A549 (cell line): ENCODE measurements around the gene ARL10. TPM values are rescaled to one million over a fixed set of nuclear protein-coding genes. Genes with fewer than 3 reads are reported as not detected.

Source experiments
- ATAC-seq, 2 experiments: fragments of 200-7000 bp in 1 of 2; fragments of >200 bp in 1 of 2; cut with Nextera tagmentation in 1 of 2; cut with Tn5 transposase in 1 of 2; 3 replicates each; pipeline versions ENCODE4 v1.8.0 to v1.9.1; 2018 to 2020; ENCODE audit warnings: mild to moderate bottlenecking in 1 of 2, moderate library complexity in 1 of 2
- CTCF ChIA-PET: fragments of 300-600 bp; sonication (Branson Sonifier 250); formaldehyde crosslinking; extraction: SDS; loops from one replicate; lab custom pipeline; 2021; ENCODE audit warnings: antibody characterized with exemption, inconsistent platforms; lab: Yijun Ruan, JAX
- POLR2A ChIA-PET: fragments of 350-600 bp; formaldehyde crosslinking; extraction: SDS; loops from one replicate; lab custom pipeline; 2021; ENCODE audit warnings: antibody characterized with exemption, inconsistent platforms; lab: Yijun Ruan, JAX
- DNase-seq, 2 experiments: peaks; one replicate each; pipeline versions ENCODE4 v3.0.0 to v3.0.0-alpha.2; 2011 to 2016; ENCODE audit warnings: low read depth in 1 of 2, low spot score in 1 of 2
- FAIRE-seq: peaks from 2 replicates; lab custom pipeline; 2011; peaks lifted over from hg19 to GRCh38; lab: Jason Lieb, UNC
- H3K27ac ChIP-seq, 2 experiments: fragments of >200 bp; sonication (Bioruptor Twin); formaldehyde crosslinking; 3 replicates each; pipeline ENCODE4 v1.5.1; 2016 to 2017
- H3K4me1 ChIP-seq: fragments of >200 bp; sonication (Bioruptor Twin); formaldehyde crosslinking; 3 replicates; pipeline ENCODE4 v1.6.1; 2016
- H3K4me2 ChIP-seq: fragments of >200 bp; sonication (Bioruptor Twin); formaldehyde crosslinking; 3 replicates; pipeline ENCODE4 v1.6.1; 2016
- H3K4me3 ChIP-seq: fragments of >200 bp; sonication (Bioruptor Twin); formaldehyde crosslinking; 3 replicates; pipeline ENCODE4 v1.5.1; 2016
- H3K9me3 ChIP-seq: fragments of >200 bp; sonication (Bioruptor Twin); formaldehyde crosslinking; 3 replicates; pipeline ENCODE4 v1.6.1; 2016
- CBX2 ChIP-seq: fragments of 200-600 bp; sonication (generic); IDR thresholded peaks from 2 replicates; pipeline ENCODE4 v1.6.1; 2016; ENCODE audit warnings: low read depth, mild to moderate bottlenecking, borderline replicate concordance
- CBX8 ChIP-seq: fragments of 200-600 bp; sonication (generic); IDR thresholded peaks from 2 replicates; pipeline ENCODE4 v1.6.1; 2016
- CHD2 ChIP-seq: fragments of 150-350 bp; IDR thresholded peaks from 2 replicates; pipeline ENCODE4 v1.6.1; 2014; ENCODE audit warnings: low read length; ENCODE audit not compliant: partially characterized antibody
- ESRRA ChIP-seq: fragments of 150-350 bp; IDR thresholded peaks from 2 replicates; pipeline ENCODE4 v1.6.1; 2014; ENCODE audit warnings: mild to moderate bottlenecking, low read length, borderline replicate concordance
- HDAC2 ChIP-seq: fragments of 200-600 bp; sonication (generic); IDR thresholded peaks from 2 replicates; pipeline ENCODE4 v1.6.1; 2016
- HEYL ChIP-seq: fragments of 250-450 bp; sonication (Bioruptor Pico); IDR thresholded peaks from 2 replicates; pipeline ENCODE4 v1.8.0; 2021; ENCODE audit warnings: mild to moderate bottlenecking, moderate library complexity
- HOXB13 ChIP-seq: fragments of 250-450 bp; sonication (Bioruptor Pico); IDR thresholded peaks from 2 replicates; pipeline ENCODE4 v1.5.0; 2020; ENCODE audit warnings: low read depth, mild to moderate bottlenecking, moderate library complexity
- HOXB5 ChIP-seq: fragments of 250-450 bp; sonication (Bioruptor Pico); IDR thresholded peaks from 2 replicates; pipeline ENCODE4 v1.5.0; 2020; ENCODE audit warnings: mild to moderate bottlenecking, moderate library complexity
- JUN ChIP-seq, 2 experiments: fragments of >200 bp; sonication (Bioruptor Twin); formaldehyde crosslinking; IDR thresholded peaks; 2 replicates in 1 of 2; 3 replicates in 1 of 2; pipeline ENCODE4 v1.6.1; 2016 to 2017
- KDM1A ChIP-seq: fragments of 200-600 bp; sonication (generic); IDR thresholded peaks from 2 replicates; pipeline ENCODE4 v1.6.1; 2016; ENCODE audit warnings: low read depth, mild to moderate bottlenecking
- MYC ChIP-seq: IDR thresholded peaks from 2 replicates; pipeline ENCODE4 v1.6.1; 2012; ENCODE audit warnings: mild to moderate bottlenecking, inconsistent platforms, low read length, improper control_type of control experiment, borderline replicate concordance
- NPAS2 ChIP-seq: fragments of 250-450 bp; sonication (Bioruptor Pico); IDR thresholded peaks from 2 replicates; pipeline ENCODE4 v1.8.0; 2022; ENCODE audit warnings: mild to moderate bottlenecking, moderate library complexity, borderline replicate concordance
- NR3C1 ChIP-seq: fragments of >200 bp; sonication (Bioruptor Twin); formaldehyde crosslinking; IDR thresholded peaks from 3 replicates; pipeline ENCODE4 v1.6.1; 2017
- POLR2AphosphoS2 ChIP-seq: conservative IDR thresholded peaks from 2 replicates; pipeline ENCODE4 v1.6.1; 2012; ENCODE audit warnings: low read length, improper control_type of control experiment, inconsistent platforms
- RAD21 ChIP-seq, 2 experiments: fragments of >200 bp in 1 of 2; sonication (Bioruptor Twin) in 1 of 2; formaldehyde crosslinking in 1 of 2; IDR thresholded peaks in 1 of 2; conservative IDR thresholded peaks in 1 of 2; 2 replicates in 1 of 2; 3 replicates in 1 of 2; pipeline ENCODE4 v1.6.1; 2012 to 2018; ENCODE audit warnings: inconsistent platforms in 1 of 2
- TP53 ChIP-seq: fragments of 250-450 bp; sonication (Bioruptor Pico); IDR thresholded peaks from 2 replicates; pipeline ENCODE4 v1.5.0; 2021; ENCODE audit warnings: mild to moderate bottlenecking, moderate library complexity
- WGBS: methylation state at CpG from one replicate; pipeline ENCODE4 v1.1.6; 2017; ENCODE audit errors: missing lambda C conversion rate; 5-methylcytosine and 5-hydroxymethylcytosine counted together
- polyA plus RNA-seq, 4 experiments: library from polyadenylated mRNA; depleted of rRNA in 3 of 4; stranded (reverse); fragments of >200 nt; fragmentation: RNase III in 1 of 4; extraction: RNeasy Plus Mini Kit Qiagen cat#74134 plus additional on column Dnase treatment in 1 of 4; gene quantifications; 2 replicates in 3 of 4; 3 replicates in 1 of 4; pipeline ENCODE4 v1.2.3, GENCODE V29; 2011 to 2017
- TF ChIP-seq, protein P1 (sequence below): IDR thresholded peaks from 2 replicates; pipeline ENCODE4 v1.6.1; 2012; ENCODE audit warnings: low read depth, borderline replicate concordance
- TF ChIP-seq, protein P2 (sequence below): fragments of >200 bp; sonication (Bioruptor Twin); formaldehyde crosslinking; IDR thresholded peaks from 3 replicates; pipeline ENCODE4 v1.5.1; 2016
- TF ChIP-seq, protein P3 (sequence below): fragments of 150-350 bp; IDR thresholded peaks from 2 replicates; pipeline ENCODE4 v1.6.1; 2014; ENCODE audit warnings: low read depth, mild to moderate bottlenecking, low read length

ARL10 gene
- polyA plus RNA-seq, 2 of the 4 experiments (the other 2 are of a cell fraction) = 0.15 to 0.21 TPM

DNA sequence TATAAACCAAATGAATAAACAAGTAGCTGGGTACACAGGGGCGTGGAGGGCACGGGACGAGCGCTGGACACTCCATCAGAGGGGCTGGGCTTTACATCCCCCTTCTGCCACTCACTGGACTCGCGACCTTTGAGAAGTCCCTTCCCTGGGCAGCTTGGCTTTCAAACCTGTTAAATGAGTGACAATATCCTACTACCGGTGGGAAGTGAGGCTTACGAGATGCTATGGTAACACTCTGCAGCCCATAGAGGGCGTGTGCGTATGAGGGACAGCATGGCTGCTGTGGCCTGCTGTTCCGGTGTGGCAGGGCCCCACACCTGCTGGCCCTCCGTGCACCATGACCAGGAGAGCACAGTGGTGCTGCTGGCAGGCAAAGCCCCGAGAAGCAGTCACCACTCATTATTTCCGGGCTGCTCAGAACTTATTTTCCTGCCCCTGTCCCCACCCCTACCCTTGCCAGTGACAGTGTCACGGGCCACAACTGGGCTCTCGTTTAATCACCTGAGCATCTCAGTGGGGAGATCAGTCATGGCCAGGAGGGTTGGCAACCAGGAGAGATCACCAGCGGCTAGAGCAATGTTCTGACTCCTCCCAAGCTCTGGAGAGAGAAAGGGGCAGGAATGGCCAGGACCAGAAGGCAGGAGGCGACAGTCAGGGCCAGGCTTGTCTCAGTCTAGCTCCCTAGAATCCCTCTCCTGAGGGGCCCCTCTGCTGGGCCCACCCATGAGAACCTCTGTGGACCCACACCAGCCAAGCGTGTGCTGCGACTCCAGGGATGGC, 40.6 kb downstream of the ARL10 start:
- no peak for FAIRE-seq
- no peaks in the 10 kb centered on the region for H3K9me3 ChIP-seq
- POLR2A ChIA-PET = interaction anchor here (1.9 kb wide), 1 partner anchor 17 kb away, joined by 5 read pairs; no protein-coding TSS in a partner anchor
- H3K4me3 ChIP-seq = no peak overlapping the region
- no peak overlapping the region for H3K27ac ChIP-seq
- H3K4me2 ChIP-seq = no peak overlapping the region
- no peak for TF ChIP-seq NR3C1
- TF ChIP-seq ESRRA = no peak
- TF ChIP-seq, protein P1, sequence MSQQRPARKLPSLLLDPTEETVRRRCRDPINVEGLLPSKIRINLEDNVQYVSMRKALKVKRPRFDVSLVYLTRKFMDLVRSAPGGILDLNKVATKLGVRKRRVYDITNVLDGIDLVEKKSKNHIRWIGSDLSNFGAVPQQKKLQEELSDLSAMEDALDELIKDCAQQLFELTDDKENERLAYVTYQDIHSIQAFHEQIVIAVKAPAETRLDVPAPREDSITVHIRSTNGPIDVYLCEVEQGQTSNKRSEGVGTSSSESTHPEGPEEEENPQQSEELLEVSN = no peak
- TF ChIP-seq, protein P2, sequence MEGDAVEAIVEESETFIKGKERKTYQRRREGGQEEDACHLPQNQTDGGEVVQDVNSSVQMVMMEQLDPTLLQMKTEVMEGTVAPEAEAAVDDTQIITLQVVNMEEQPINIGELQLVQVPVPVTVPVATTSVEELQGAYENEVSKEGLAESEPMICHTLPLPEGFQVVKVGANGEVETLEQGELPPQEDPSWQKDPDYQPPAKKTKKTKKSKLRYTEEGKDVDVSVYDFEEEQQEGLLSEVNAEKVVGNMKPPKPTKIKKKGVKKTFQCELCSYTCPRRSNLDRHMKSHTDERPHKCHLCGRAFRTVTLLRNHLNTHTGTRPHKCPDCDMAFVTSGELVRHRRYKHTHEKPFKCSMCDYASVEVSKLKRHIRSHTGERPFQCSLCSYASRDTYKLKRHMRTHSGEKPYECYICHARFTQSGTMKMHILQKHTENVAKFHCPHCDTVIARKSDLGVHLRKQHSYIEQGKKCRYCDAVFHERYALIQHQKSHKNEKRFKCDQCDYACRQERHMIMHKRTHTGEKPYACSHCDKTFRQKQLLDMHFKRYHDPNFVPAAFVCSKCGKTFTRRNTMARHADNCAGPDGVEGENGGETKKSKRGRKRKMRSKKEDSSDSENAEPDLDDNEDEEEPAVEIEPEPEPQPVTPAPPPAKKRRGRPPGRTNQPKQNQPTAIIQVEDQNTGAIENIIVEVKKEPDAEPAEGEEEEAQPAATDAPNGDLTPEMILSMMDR = 0 out of 3 replicates have a peak, but pooled peaks have one; percentile 16
- TF ChIP-seq HOXB13 (CRISPR knock-in tag) = no peak
- no peak for TF ChIP-seq CBX8
- no peak for TF ChIP-seq NPAS2 (CRISPR knock-in tag)
- no peak for TF ChIP-seq MYC
- peak in 1 of 2 experiments; percentile 16; a peak in 1 of 5 replicates for TF ChIP-seq RAD21 (conservative IDR thresholded peaks at IDR 0.05 in 1 of 2, IDR thresholded peaks at IDR 0.05 in 1 of 2)
- TF ChIP-seq CBX2 = no peak
- no peak for TF ChIP-seq HOXB5 (CRISPR knock-in tag)
- no peak for TF ChIP-seq JUN (IDR thresholded peaks at IDR 0.05)
- no peak for TF ChIP-seq POLR2AphosphoS2
- TF ChIP-seq TP53 (CRISPR knock-in tag) = no peak
- no peak for TF ChIP-seq KDM1A
- no peak for TF ChIP-seq CHD2
- peaks cover 9% of the 10 kb centered on the region; the same call in 2 of the 3 replicates for H3K4me1 ChIP-seq
- peak; percentile 70 to 80; a peak in 5 of 6 replicates for ATAC-seq
- peak in 1 of 2 experiments; percentile 44 for DNase-seq
- CTCF ChIA-PET = interaction anchor here (0.6 to 5.7 kb wide), 12 partner anchors 12 to 676 kb away, joined by 3 to 49 read pairs (median 4); partner anchors contain the start of genes CLTB and FAF2
- 86% methylated on average over 16 of the region's 20 CpGs for WGBS

DNA sequence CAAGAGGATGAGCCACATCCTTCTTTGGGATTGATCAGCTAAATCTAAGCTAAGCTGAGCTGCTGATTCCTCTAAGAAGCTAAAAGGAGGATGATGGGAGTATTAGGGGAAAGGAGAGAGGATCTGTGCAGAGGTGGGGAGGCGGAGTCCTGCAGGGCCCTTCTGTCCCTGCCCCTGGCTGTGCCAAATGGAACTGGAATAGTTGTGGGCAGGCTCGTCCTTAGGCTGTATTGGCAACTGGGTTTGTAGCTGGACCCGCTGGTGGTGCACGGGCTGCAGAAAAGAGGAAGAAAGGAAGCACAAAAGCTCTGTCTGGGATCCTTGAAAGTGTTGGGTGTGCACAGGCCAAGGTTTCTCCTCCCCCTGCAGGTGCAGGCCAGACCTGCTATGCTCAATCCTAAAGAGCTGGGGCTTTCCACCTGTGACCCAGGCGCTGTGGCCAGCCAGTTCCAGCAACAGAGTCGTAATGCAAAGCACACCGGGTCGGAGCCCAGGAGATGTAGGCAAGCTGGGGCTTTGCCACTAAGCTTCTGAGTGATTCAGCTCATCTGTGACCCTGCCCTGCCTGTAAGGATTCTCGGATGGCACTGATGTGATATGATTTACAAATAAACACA, 41.3 kb downstream of the ARL10 start:
- Histone ChIP-seq H3K27ac (no peak overlapping the region), H3K4me1 (peaks cover 10% of the 10 kb centered on the region; the same call in 1 of the 3 replicates), H3K4me2 (no peak overlapping the region), H3K4me3 (no peak overlapping the region), H3K9me3 (no peaks in the 10 kb centered on the region)
- POLR2A ChIA-PET = interaction anchor here (1.9 kb wide), 1 partner anchor 17 kb away, joined by 5 read pairs; no protein-coding TSS in a partner anchor
- peak; percentile 22 to 26; a peak in 4 of 6 replicates for ATAC-seq
- WGBS = 86% methylated on average over 9 of the region's 9 CpGs
- FAIRE-seq = no peak
- TF ChIP-seq, protein P3, sequence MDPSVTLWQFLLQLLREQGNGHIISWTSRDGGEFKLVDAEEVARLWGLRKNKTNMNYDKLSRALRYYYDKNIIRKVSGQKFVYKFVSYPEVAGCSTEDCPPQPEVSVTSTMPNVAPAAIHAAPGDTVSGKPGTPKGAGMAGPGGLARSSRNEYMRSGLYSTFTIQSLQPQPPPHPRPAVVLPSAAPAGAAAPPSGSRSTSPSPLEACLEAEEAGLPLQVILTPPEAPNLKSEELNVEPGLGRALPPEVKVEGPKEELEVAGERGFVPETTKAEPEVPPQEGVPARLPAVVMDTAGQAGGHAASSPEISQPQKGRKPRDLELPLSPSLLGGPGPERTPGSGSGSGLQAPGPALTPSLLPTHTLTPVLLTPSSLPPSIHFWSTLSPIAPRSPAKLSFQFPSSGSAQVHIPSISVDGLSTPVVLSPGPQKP = no peak
- TF ChIP-seq CHD2 (no peak), HEYL (CRISPR knock-in tag) (no peak), HDAC2 (no peak), RAD21 (conservative IDR thresholded peaks at IDR 0.05 in 1 of 2, IDR thresholded peaks at IDR 0.05 in 1 of 2) (no peak)
- no peak for DNase-seq
- CTCF ChIA-PET = interaction anchor here (0.6 to 5.7 kb wide), 11 partner anchors 10 to 464 kb away, joined by 3 to 49 read pairs (median 4); partner anchors contain the start of genes CLTB, FAF2 and TSPAN17
